SK-N-SH (cell line): ENCODE results near the gene INS. TPM values are rescaled to one million over a fixed set of nuclear protein-coding genes. Genes with fewer than 3 reads are reported as not detected.

Experiments used
- CTCF ChIA-PET: fragments of 300-600, 350-600 bp; formaldehyde crosslinking; extraction: SDS; loops from one replicate; lab custom pipeline; 2021; lab: Yijun Ruan, JAX
- POLR2A ChIA-PET: fragments of 350-600 bp; sonication (Branson Sonifier 250); formaldehyde crosslinking; extraction: SDS; loops from one replicate; lab custom pipeline; 2020; ENCODE audit warnings: antibody characterized with exemption, inconsistent platforms; lab: Yijun Ruan, JAX
- DNase-seq: peaks from one replicate; pipeline ENCODE4 v3.0.0; 2012
- H2AFZ ChIP-seq: fragments of 200-600 bp; sonication (generic); 2 replicates; pipeline ENCODE4 v1.8.1; 2016; ENCODE audit warnings: antibody characterized with exemption, mild to moderate bottlenecking, low read depth
- H3F3A ChIP-seq: fragments of 200-600 bp; sonication (generic); replicated peaks from 2 replicates; pipeline ENCODE3; 2016; ENCODE audit warnings: antibody characterized with exemption, mild to moderate bottlenecking; ENCODE audit not compliant: insufficient read depth
- H3K27ac ChIP-seq, 2 experiments: fragments of 200-500 bp in 1 of 2; fragments of 200-600 bp in 1 of 2; sonication (Bioruptor generic) in 1 of 2; sonication (generic), shearing (Covaris generic) in 1 of 2; 2 replicates each; pipeline versions ENCODE4 v1.5.1 to v1.6.1; 2014 to 2016; ENCODE audit warnings: low read depth in 2 of 2, inconsistent platforms in 1 of 2, low read length in 1 of 2, mild to moderate bottlenecking in 1 of 2, mixed read lengths in 1 of 2
- H3K27me3 ChIP-seq: fragments of 200-600 bp; sonication (generic), shearing (Covaris generic); 2 replicates; pipeline ENCODE4 v1.6.1; 2016; ENCODE audit warnings: mixed run types; ENCODE audit not compliant: insufficient read depth
- H3K36me3 ChIP-seq, 2 experiments: fragments of 200-500 bp in 1 of 2; fragments of 200-600 bp in 1 of 2; sonication (Bioruptor generic) in 1 of 2; sonication (generic) in 1 of 2; replicated peaks in 1 of 2; 2 replicates each; pipeline versions ENCODE3 to v1.5.1; 2014 to 2016; ENCODE audit warnings: low read length in 1 of 2, mild to moderate bottlenecking in 1 of 2; ENCODE audit not compliant: insufficient read depth in 2 of 2, control insufficient read depth in 1 of 2
- H3K4me1 ChIP-seq, 2 experiments: fragments of 200-500 bp in 1 of 2; fragments of 200-600 bp in 1 of 2; sonication (Bioruptor generic) in 1 of 2; sonication (generic), shearing (Covaris generic) in 1 of 2; 2 replicates each; pipeline versions ENCODE4 v1.5.1 to v1.6.1; 2014 to 2016; ENCODE audit warnings: low read depth in 1 of 2, low read length in 1 of 2, mixed run types in 1 of 2; ENCODE audit not compliant: insufficient read depth in 2 of 2, control insufficient read depth in 1 of 2
- H3K4me2 ChIP-seq: fragments of 200-600 bp; sonication (generic), shearing (Covaris generic); 2 replicates; pipeline ENCODE4 v1.6.1; 2017; ENCODE audit warnings: mixed run types
- H3K4me3 ChIP-seq, 2 experiments: fragments of 200-500 bp in 1 of 2; fragments of 200-600 bp in 1 of 2; sonication (Bioruptor generic) in 1 of 2; sonication (generic), shearing (Covaris generic) in 1 of 2; 2 replicates each; pipeline versions ENCODE4 v1.5.1 to v1.8.1; 2014 to 2016; ENCODE audit warnings: low read depth in 2 of 2, inconsistent platforms in 1 of 2, low read length in 1 of 2, mild to moderate bottlenecking in 1 of 2, mixed read lengths in 1 of 2, moderate library complexity in 1 of 2
- H3K79me2 ChIP-seq: fragments of 200-600 bp; sonication (generic); 2 replicates; pipeline ENCODE4 v1.8.1; 2017; ENCODE audit warnings: mild to moderate bottlenecking; ENCODE audit not compliant: insufficient read depth
- H3K9ac ChIP-seq: fragments of 200-600 bp; sonication (generic); 2 replicates; pipeline ENCODE4 v1.6.1; 2017; ENCODE audit warnings: mixed run types
- H3K9me2 ChIP-seq: fragments of 200-600 bp; sonication (generic); 2 replicates; pipeline ENCODE4 v1.6.1; 2017; ENCODE audit warnings: mixed run types
- H3K9me3 ChIP-seq: fragments of 200-600 bp; sonication (generic); 2 replicates; pipeline ENCODE4 v1.6.1; 2017; ENCODE audit warnings: mixed run types, mild to moderate bottlenecking, moderate library complexity
- H4K20me1 ChIP-seq: fragments of 200-600 bp; sonication (generic); 2 replicates; pipeline ENCODE4 v1.6.1; 2017; ENCODE audit warnings: mild to moderate bottlenecking, mixed run types; ENCODE audit not compliant: insufficient read depth
- CHD2 ChIP-seq: fragments of 150-350 bp; IDR thresholded peaks from 2 replicates; pipeline ENCODE4 v1.6.1; 2018; ENCODE audit warnings: low read length; ENCODE audit not compliant: partially characterized antibody
- ELF1 ChIP-seq: IDR thresholded peaks from 2 replicates; pipeline ENCODE4 v1.4.0; 2012
- EZH2phosphoT487 ChIP-seq: fragments of 200-600 bp; sonication (generic); IDR thresholded peaks from 2 replicates; pipeline ENCODE4 v1.6.1; 2017; ENCODE audit warnings: low read depth, mixed run types, mild to moderate bottlenecking, antibody characterized with exemption, moderate library complexity, borderline replicate concordance
- FOXJ3 ChIP-seq: sonication (generic); formaldehyde crosslinking; IDR thresholded peaks from 2 replicates; pipeline ENCODE4 v1.5.1; 2020; ENCODE audit warnings: mild to moderate bottlenecking, missing genetic modification reagents
- JUND ChIP-seq: IDR thresholded peaks from 2 replicates; pipeline ENCODE4 v1.4.0; 2012
- MEF2A ChIP-seq: IDR thresholded peaks from 2 replicates; pipeline ENCODE4 v1.4.0; 2012; ENCODE audit warnings: low read depth, borderline replicate concordance
- MXI1 ChIP-seq: IDR thresholded peaks from 2 replicates; pipeline ENCODE4 v1.6.1; 2012; ENCODE audit warnings: mild to moderate bottlenecking, low read depth, low read length, improper control_type of control experiment
- NFIC ChIP-seq: IDR thresholded peaks from 2 replicates; pipeline ENCODE4 v1.4.0; 2012; ENCODE audit warnings: borderline replicate concordance
- POLR2AphosphoS5 ChIP-seq: IDR thresholded peaks from 2 replicates; pipeline ENCODE4 v1.6.1; 2012; ENCODE audit warnings: low read depth, low read length
- RCOR1 ChIP-seq: fragments of 150-350 bp; IDR thresholded peaks from 2 replicates; pipeline ENCODE4 v1.6.1; 2017; ENCODE audit warnings: antibody characterized with exemption, low read length
- RFX5 ChIP-seq: IDR thresholded peaks from 2 replicates; pipeline ENCODE4 v1.6.1; 2012; ENCODE audit warnings: mild to moderate bottlenecking, improper control_type of control experiment, low read length
- SIN3A ChIP-seq: IDR thresholded peaks from 2 replicates; pipeline ENCODE4 v1.6.1; 2012; ENCODE audit warnings: low read depth, mild to moderate bottlenecking, low read length, moderate library complexity, borderline replicate concordance
- SMC3 ChIP-seq: IDR thresholded peaks from 2 replicates; pipeline ENCODE4 v1.6.1; 2012; ENCODE audit warnings: low read depth, low read length, improper control_type of control experiment
- TAF1 ChIP-seq: IDR thresholded peaks from 2 replicates; pipeline ENCODE4 v1.6.1; 2012; ENCODE audit warnings: low read depth, mild to moderate bottlenecking, low read length, moderate library complexity, borderline replicate concordance
- TEAD4 ChIP-seq: IDR thresholded peaks from 2 replicates; pipeline ENCODE4 v1.4.0; 2012; ENCODE audit warnings: mild to moderate bottlenecking, borderline replicate concordance; ENCODE audit not compliant: insufficient read depth
- WGBS: methylation state at CpG from one replicate; pipeline ENCODE4 v1.1.6; 2017; ENCODE audit warnings: low lambda C conversion rate; 5-methylcytosine and 5-hydroxymethylcytosine counted together
- polyA plus RNA-seq, 3 experiments: library from polyadenylated mRNA; depleted of rRNA; stranded (reverse); fragments of >200 nt; gene quantifications; 2 replicates each; pipeline ENCODE4 v1.2.3, GENCODE V29; 2012
- TF ChIP-seq, protein P1 (sequence below): fragments of 150-350 bp; IDR thresholded peaks from 2 replicates; pipeline ENCODE4 v1.6.1; 2017; ENCODE audit warnings: antibody characterized with exemption, low read length, low read depth, borderline replicate concordance
- TF ChIP-seq, protein P2 (sequence below): IDR thresholded peaks from 2 replicates; pipeline ENCODE4 v1.4.0; 2012; ENCODE audit warnings: low read depth
- TF ChIP-seq, protein P3 (sequence below): IDR thresholded peaks from 2 replicates; pipeline ENCODE4 v1.4.0; 2012; ENCODE audit warnings: low read depth, borderline replicate concordance

INS gene
- polyA plus RNA-seq, 1 of the 3 experiments (the other 2 are of a cell fraction): not detected

DNA sequence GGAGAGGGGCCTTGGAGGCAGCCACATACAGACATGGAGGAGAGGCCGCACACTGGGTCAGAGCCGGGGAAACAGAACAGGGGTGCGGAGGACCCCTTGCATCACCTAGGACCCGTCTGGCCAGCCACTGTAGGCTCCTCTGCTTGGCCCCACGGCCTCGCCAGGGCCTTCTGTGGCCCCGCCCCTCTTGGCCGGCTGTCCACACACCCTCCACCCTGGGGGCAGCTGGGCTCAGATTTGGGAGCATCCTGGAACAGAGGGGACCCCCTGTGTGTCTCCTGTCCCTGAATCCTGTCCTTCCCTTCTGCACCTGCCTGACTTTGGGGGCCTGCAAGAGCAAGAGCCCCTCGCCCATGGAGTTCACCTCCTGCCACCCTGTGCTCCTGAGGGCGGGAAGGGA is 18.5 kb upstream of the INS start:
- H3K9me3 ChIP-seq: no peaks in the 10 kb centered on the region
- no peak overlapping the region for H3K4me3 ChIP-seq
- no peaks in the 10 kb centered on the region for H3K79me2 ChIP-seq
- no peaks in the 10 kb centered on the region for H3K27me3 ChIP-seq
- H2AFZ ChIP-seq: no peak overlapping the region
- POLR2A ChIA-PET: no interaction called here
- no peak overlapping the region for H3K4me2 ChIP-seq
- H4K20me1 ChIP-seq: no peaks in the 10 kb centered on the region
- CTCF ChIA-PET: interaction anchor here (0.6 to 1.0 kb wide), 3 partner anchors 10 to 605 kb away, joined by 3 read pairs; no protein-coding TSS in a partner anchor
- H3K9ac ChIP-seq: no peak overlapping the region
- no peaks in the 10 kb centered on the region for H3K9me2 ChIP-seq
- H3F3A ChIP-seq: no peaks in the 10 kb centered on the region
- H3K4me1 ChIP-seq: peaks cover 0 to 14% of the 10 kb centered on the region in 2 experiments; a peak in 1 of 4 replicates
- H3K27ac ChIP-seq: no peak overlapping the region
- DNase-seq: no peak
- no peak for TF ChIP-seq RFX5
- TF ChIP-seq SMC3: no peak
- no peak for TF ChIP-seq SIN3A
- no peak for TF ChIP-seq JUND
- no peak for TF ChIP-seq MXI1
- TF ChIP-seq, protein P1, sequence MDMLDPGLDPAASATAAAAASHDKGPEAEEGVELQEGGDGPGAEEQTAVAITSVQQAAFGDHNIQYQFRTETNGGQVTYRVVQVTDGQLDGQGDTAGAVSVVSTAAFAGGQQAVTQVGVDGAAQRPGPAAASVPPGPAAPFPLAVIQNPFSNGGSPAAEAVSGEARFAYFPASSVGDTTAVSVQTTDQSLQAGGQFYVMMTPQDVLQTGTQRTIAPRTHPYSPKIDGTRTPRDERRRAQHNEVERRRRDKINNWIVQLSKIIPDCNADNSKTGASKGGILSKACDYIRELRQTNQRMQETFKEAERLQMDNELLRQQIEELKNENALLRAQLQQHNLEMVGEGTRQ: no peak
- no peak for TF ChIP-seq ELF1
- TF ChIP-seq TEAD4: no peak
- TF ChIP-seq EZH2phosphoT487: no peak
- TF ChIP-seq TAF1: no peak
- TF ChIP-seq, protein P2, sequence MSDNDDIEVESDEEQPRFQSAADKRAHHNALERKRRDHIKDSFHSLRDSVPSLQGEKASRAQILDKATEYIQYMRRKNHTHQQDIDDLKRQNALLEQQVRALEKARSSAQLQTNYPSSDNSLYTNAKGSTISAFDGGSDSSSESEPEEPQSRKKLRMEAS: no peak
- no peak for TF ChIP-seq CHD2
- no peak for TF ChIP-seq RCOR1
- no peak for TF ChIP-seq FOXJ3 (CRISPR knock-in tag)
- TF ChIP-seq, protein P3, sequence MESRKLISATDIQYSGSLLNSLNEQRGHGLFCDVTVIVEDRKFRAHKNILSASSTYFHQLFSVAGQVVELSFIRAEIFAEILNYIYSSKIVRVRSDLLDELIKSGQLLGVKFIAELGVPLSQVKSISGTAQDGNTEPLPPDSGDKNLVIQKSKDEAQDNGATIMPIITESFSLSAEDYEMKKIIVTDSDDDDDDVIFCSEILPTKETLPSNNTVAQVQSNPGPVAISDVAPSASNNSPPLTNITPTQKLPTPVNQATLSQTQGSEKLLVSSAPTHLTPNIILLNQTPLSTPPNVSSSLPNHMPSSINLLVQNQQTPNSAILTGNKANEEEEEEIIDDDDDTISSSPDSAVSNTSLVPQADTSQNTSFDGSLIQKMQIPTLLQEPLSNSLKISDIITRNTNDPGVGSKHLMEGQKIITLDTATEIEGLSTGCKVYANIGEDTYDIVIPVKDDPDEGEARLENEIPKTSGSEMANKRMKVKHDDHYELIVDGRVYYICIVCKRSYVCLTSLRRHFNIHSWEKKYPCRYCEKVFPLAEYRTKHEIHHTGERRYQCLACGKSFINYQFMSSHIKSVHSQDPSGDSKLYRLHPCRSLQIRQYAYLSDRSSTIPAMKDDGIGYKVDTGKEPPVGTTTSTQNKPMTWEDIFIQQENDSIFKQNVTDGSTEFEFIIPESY: no peak
- TF ChIP-seq POLR2AphosphoS5: no peak
- no peak for TF ChIP-seq NFIC
- TF ChIP-seq MEF2A: no peak
- WGBS: 79% methylated on average over 2 of the region's 10 CpGs
- no peaks in the 10 kb centered on the region for H3K36me3 ChIP-seq
